Embryonic facial prominence (tissue), 1 donor: ENCODE results near the gene BPIFB2.

Source experiments
- DNase-seq: peaks from one replicate; pipeline ENCODE4 v3.0.0-alpha.2; 2016; ENCODE audit errors: extremely low spot score

Gene BPIFB2

GRCh38 chr20:33067806-33068205 is 60.3 kb downstream of the BPIFB2 start:
- DNase-seq: no peak

GRCh38 chr20:33068251-33068939 is 60.9 kb downstream of the BPIFB2 start:
- no peak for DNase-seq

- DNase-seq: no peak
Observed at GRCh38 chr20:33069673-33070072, 62.2 kb downstream of the BPIFB2 start.

GRCh38 chr20:33070111-33071053 is 62.9 kb downstream of the BPIFB2 start:
- DNase-seq: no peak

GRCh38 chr20:33071198-33071597 is 63.7 kb downstream of the BPIFB2 start:
- DNase-seq: no peak

DNA sequence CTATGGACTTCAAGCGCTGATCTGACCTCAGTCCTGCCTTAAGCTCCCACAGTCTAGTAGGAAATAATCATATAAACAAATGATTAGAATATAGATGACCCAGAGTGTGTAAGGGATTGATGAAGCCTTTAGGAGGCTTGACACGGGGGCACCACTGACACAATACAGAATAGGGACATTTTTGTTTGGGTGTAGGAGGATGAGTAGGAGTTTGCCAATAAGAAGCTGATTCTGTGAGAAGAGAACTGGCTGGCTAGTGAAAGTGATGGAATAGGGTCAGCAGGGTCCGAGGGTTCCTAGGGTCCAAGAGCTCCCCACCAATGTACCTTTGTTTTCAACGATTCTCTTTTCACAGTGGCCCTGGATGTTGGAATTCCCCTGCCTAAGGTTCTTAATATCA is 64.9 kb downstream of the BPIFB2 start:
- no peak for DNase-seq

GRCh38 chr20:33072813-33073212 is 65.3 kb downstream of the BPIFB2 start:
- no peak for DNase-seq
